EL (cell line): ENCODE measurements around the gene PRLHR.

Source experiments
- DNase-seq: peaks from one replicate; pipeline ENCODE4 v3.0.0-alpha.2; 2016

Gene PRLHR

GRCh38 chr10:118557946-118558345 lies 37.5 kb downstream of the PRLHR start:
- no peak for DNase-seq

- no peak for DNase-seq
Measured at GRCh38 chr10:118551535-118552100, 43.8 kb downstream of the PRLHR start.

GRCh38 chr10:118547282-118547681 lies 48.2 kb downstream of the PRLHR start:
- no peak for DNase-seq

GRCh38 chr10:118546479-118546878 lies 49.0 kb downstream of the PRLHR start:
- DNase-seq: no peak

- no peak for DNase-seq
Measured at GRCh38 chr10:118545381-118545780, 50.1 kb downstream of the PRLHR start.

GRCh38 chr10:118544401-118544948 lies 51.0 kb downstream of the PRLHR start:
- no peak for DNase-seq

GRCh38 chr10:118543714-118544400 lies 51.6 kb downstream of the PRLHR start:
- DNase-seq: peak; percentile 29

GRCh38 chr10:118542745-118543144 lies 52.7 kb downstream of the PRLHR start:
- DNase-seq: no peak

- DNase-seq: no peak
Measured at GRCh38 chr10:118542205-118542604, 53.2 kb downstream of the PRLHR start.

GRCh38 chr10:118541718-118542117 lies 53.7 kb downstream of the PRLHR start:
- no peak for DNase-seq
